GM23248 (cell line): ENCODE data around the gene HCAR2. TPM values are rescaled to one million over a fixed set of nuclear protein-coding genes. Genes with fewer than 3 reads are reported as not detected.

Experiments used
- DNase-seq: peaks from one replicate; pipeline ENCODE4 v3.0.0-alpha.2; 2015
- H2AFZ ChIP-seq: fragments of 200-600 bp; sonication (generic); 2 replicates; pipeline ENCODE4 v1.6.1; 2016; ENCODE audit warnings: antibody characterized with exemption
- H3F3A ChIP-seq: fragments of 200-600 bp; sonication (generic); 2 replicates; pipeline ENCODE4 v1.6.1; 2016; ENCODE audit warnings: mild to moderate bottlenecking, antibody characterized with exemption, mixed run types; ENCODE audit not compliant: insufficient read depth
- H3K27ac ChIP-seq: fragments of 200-600 bp; sonication (generic); 2 replicates; pipeline ENCODE4 v1.5.1; 2016; ENCODE audit warnings: mild to moderate bottlenecking
- H3K27me3 ChIP-seq: fragments of 200-600 bp; sonication (generic); replicated peaks from 2 replicates; pipeline ENCODE4 v1.6.1; 2016; ENCODE audit warnings: mild to moderate bottlenecking; ENCODE audit not compliant: insufficient read depth
- H3K36me3 ChIP-seq: fragments of 200-600 bp; sonication (generic); 2 replicates; pipeline ENCODE4 v1.6.1; 2016; ENCODE audit warnings: low read depth, mild to moderate bottlenecking
- H3K4me1 ChIP-seq: fragments of 200-600 bp; sonication (generic); 2 replicates; pipeline ENCODE4 v1.6.1; 2016; ENCODE audit warnings: mild to moderate bottlenecking; ENCODE audit not compliant: insufficient read depth
- H3K4me2 ChIP-seq: fragments of 200-600 bp; sonication (generic); one replicate; pipeline ENCODE4 v1.6.1; 2016; ENCODE audit warnings: mild to moderate bottlenecking; ENCODE audit not compliant: unreplicated experiment
- H3K4me3 ChIP-seq: fragments of 200-600 bp; sonication (generic); 2 replicates; pipeline ENCODE4 v1.5.1; 2016; ENCODE audit warnings: mild to moderate bottlenecking
- H3K79me2 ChIP-seq: fragments of 200-600 bp; sonication (generic); 2 replicates; pipeline ENCODE4 v1.6.1; 2016; ENCODE audit warnings: mild to moderate bottlenecking; ENCODE audit not compliant: insufficient read depth
- H3K9ac ChIP-seq: fragments of 200-600 bp; sonication (generic); 2 replicates; pipeline ENCODE4 v1.6.1; 2016; ENCODE audit warnings: mild to moderate bottlenecking
- H3K9me2 ChIP-seq: fragments of 200-600 bp; sonication (generic); 2 replicates; pipeline ENCODE4 v1.6.1; 2016; ENCODE audit warnings: mixed run types, mild to moderate bottlenecking, moderate library complexity; ENCODE audit not compliant: insufficient read depth
- H3K9me3 ChIP-seq: fragments of 200-600 bp; sonication (generic); one replicate; pipeline ENCODE4 v1.6.1; 2017; ENCODE audit warnings: low read depth
- H4K20me1 ChIP-seq: fragments of 200-600 bp; sonication (generic); 2 replicates; pipeline ENCODE4 v1.6.0; 2016; ENCODE audit not compliant: insufficient read depth
- EZH2 ChIP-seq: fragments of 200-600 bp; sonication (generic); IDR thresholded peaks from 2 replicates; pipeline ENCODE4 v1.6.1; 2018; ENCODE audit warnings: antibody characterized with exemption, mild to moderate bottlenecking; ENCODE audit not compliant: insufficient read depth, poor library complexity, severe bottlenecking
- EZH2phosphoT487 ChIP-seq: fragments of 200-600 bp; sonication (generic); IDR thresholded peaks from 2 replicates; pipeline ENCODE4 v1.6.1; 2018; ENCODE audit warnings: antibody characterized with exemption, moderate library complexity, mild to moderate bottlenecking, low read depth; ENCODE audit not compliant: insufficient read depth
- WGBS, 2 experiments: methylation state at CpG; one replicate each; pipeline ENCODE4 v1.1.6; 2015 to 2017; ENCODE audit warnings: low lambda C conversion rate in 2 of 2, low coverage in 1 of 2; ENCODE audit errors: missing lambda C conversion rate in 2 of 2; 5-methylcytosine and 5-hydroxymethylcytosine counted together
- in situ Hi-C: fragments of 300-500 bp; cut with MboI; formaldehyde crosslinking; loops from 2 replicates; pipeline ENCODE4 v1.15.0; 2020
- polyA plus RNA-seq: library from polyadenylated mRNA; unstranded; fragments of >200 nt; fragmentation: Nextera tagmentation; extraction: Ambion mirVana; gene quantifications from 2 replicates; pipeline ENCODE4 v1.2.1, GENCODE V29; 2016
- total RNA-seq: library from RNA; depleted of rRNA; stranded (reverse); fragments of >200 nt; shearing (Covaris generic); gene quantifications from 2 replicates; pipeline ENCODE4 v1.2.3, GENCODE V29; 2014

Gene HCAR2
- total and polyA plus RNA-seq, 2 experiments from 2014 or later: not detected

DNA sequence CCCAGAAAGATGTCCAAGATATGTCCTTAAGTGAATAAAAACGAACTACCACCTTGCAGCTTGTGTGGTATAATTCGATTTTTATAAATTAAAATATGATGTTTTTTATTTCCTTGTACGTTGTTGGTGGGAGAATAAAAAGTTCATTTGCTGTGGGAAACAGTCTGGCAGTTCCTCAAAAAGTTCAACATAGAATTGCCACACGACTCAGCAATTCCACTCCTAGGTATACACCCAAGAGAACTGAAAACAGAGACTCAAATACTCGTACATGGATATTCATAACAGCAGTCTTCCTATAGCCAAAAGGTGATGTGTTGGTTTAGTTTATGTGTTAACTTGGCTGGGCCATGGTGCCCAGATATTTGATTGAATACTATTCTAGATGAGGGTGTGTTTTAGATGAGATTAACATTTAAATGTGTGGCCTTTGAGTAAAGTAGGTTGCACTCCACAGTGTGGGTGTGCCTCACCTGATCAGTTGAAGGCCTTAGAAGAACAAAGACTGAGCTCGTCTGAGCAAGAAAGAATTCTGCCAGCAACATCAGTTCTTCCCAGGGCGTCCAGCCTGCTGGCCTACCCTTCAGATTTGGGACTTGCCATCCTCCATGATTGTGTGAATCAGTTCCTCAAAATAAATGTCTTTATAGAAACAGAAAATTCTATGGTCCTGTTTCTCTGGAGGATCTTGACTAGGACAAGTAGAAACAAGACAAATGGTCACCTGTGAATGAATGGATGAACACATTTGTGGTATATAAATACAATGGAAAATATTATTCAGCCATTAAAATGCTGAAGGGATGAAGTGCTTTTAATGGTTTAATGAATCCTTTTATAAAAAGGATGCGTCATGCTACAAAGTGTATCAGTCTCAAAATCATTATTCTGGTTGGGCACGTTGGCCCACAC, 44.3 kb upstream of the HCAR2 start:
- Histone ChIP-seq H4K20me1 (no peaks in the 10 kb centered on the region), H3K4me3 (no peak overlapping the region), H3K79me2 (no peaks in the 10 kb centered on the region), H2AFZ (no peak overlapping the region), H3K9me3 (no peaks in the 10 kb centered on the region), H3K9me2 (no peaks in the 10 kb centered on the region), H3K27ac (no peak overlapping the region), H3K9ac (no peak overlapping the region), H3K36me3 (no peaks in the 10 kb centered on the region), H3F3A (no peaks in the 10 kb centered on the region), H3K27me3 (no peaks in the 10 kb centered on the region), H3K4me2 (no peak overlapping the region), H3K4me1 (no peaks in the 10 kb centered on the region)
- no peak for DNase-seq
- 61 to 64% methylated on average over 9 of the region's 9 CpGs for WGBS, 2 experiments
- in situ Hi-C loops: loop anchor here (5.0 kb wide), 1 partner anchor 105 kb away; no protein-coding TSS in a partner anchor
- TF ChIP-seq EZH2 (no peak), EZH2phosphoT487 (no peak)

DNA sequence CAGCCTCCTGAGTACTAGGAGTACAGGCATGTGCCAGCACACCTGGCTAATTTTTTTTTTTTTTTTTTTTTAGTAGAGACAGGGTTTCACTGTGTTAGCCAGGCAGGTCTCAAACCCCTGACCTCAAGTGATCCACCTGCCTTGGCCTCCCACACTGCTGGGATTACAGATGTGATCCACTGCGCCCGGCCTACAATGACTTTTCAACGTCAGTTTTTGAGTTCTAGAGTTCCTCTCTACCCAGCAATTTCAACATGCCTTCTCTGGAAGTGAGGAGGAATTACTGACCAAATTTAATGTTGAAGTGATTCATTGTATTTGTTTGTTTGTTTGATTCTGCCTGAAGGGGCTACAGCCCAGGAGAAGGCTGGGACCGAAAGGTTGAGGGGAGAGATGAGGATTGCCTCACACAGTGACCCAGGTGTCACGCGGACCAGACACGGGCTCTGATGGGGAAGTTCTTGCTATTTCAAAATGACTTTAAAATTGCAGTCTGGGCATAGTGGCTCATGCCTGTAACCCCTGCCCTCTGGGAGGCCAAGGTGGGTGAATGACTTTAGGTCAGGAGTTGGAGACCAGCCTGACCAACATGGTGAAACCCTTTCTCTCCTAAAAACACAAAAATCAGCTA, 40.9 kb upstream of the HCAR2 start:
- Histone ChIP-seq H3K9ac (no peak overlapping the region), H3K4me3 (no peak overlapping the region), H3K36me3 (no peaks in the 10 kb centered on the region), H3K79me2 (no peaks in the 10 kb centered on the region), H3K27ac (no peak overlapping the region), H3K27me3 (no peaks in the 10 kb centered on the region), H3K9me3 (no peaks in the 10 kb centered on the region), H3F3A (no peaks in the 10 kb centered on the region), H3K9me2 (no peaks in the 10 kb centered on the region), H2AFZ (no peak overlapping the region), H3K4me1 (no peaks in the 10 kb centered on the region), H3K4me2 (no peak overlapping the region), H4K20me1 (no peaks in the 10 kb centered on the region)
- 95 to 98% methylated on average over 7 of the region's 7 CpGs for WGBS, 2 experiments
- TF ChIP-seq EZH2phosphoT487 (no peak), EZH2 (no peak)
- in situ Hi-C loops: no loop called here
- no peak for DNase-seq

DNA sequence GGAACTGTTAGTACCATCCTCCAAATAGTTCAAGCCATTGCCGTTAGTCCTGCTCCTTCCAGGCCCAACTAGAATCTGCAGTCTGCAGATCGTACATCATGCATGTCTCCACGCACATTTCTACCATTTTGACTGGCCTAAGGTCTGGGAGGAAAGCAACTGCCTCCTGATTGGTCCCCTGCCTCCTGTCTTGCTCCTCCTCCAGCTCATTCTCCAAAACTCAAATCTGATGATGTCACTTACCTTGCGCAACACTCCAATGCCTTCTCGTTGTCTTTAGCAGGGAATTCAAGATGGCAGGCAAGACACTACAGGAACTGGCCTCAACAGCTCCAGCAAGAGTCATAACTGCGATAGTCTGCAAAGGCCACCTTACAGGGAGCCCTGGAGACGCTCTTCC, 37.2 kb upstream of the HCAR2 start:
- Histone ChIP-seq H3K27me3 (no peaks in the 10 kb centered on the region), H3K79me2 (no peaks in the 10 kb centered on the region), H3K36me3 (no peaks in the 10 kb centered on the region), H3K9me2 (no peaks in the 10 kb centered on the region), H2AFZ (no peak overlapping the region), H4K20me1 (no peaks in the 10 kb centered on the region), H3K27ac (no peak overlapping the region), H3K4me1 (no peaks in the 10 kb centered on the region), H3F3A (no peaks in the 10 kb centered on the region), H3K4me3 (no peak overlapping the region), H3K9me3 (no peaks in the 10 kb centered on the region), H3K4me2 (no peak overlapping the region), H3K9ac (no peak overlapping the region)
- peak; percentile 11 for DNase-seq
- whole genome bisulfite sequencing, 2 experiments: 94 to 96% methylated on average over 7 of the region's 7 CpGs
- TF ChIP-seq EZH2phosphoT487 (no peak), EZH2 (no peak)
- in situ Hi-C loops: no loop called here

DNA sequence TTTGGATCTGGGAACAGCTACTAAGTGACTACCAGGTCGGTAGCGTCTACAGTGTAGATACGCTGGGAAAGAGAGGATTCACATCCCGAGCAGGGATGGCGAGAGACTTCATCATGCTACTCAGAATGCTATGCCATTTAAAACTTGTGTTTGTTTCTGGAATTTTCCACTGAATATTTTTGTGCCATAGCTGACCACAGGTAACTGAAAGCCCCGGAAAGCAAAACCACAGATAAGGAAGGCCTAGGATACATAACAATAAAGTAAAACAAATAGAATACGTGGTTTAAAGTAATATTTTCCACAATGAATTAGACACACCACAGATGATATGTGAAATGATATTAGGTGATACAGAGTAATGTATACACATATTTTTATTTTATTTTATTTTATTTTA, 35.4 kb upstream of the HCAR2 start:
- Histone ChIP-seq H2AFZ (no peak overlapping the region), H3K27me3 (no peaks in the 10 kb centered on the region), H3K9me3 (no peaks in the 10 kb centered on the region), H3K9ac (no peak overlapping the region), H3K9me2 (no peaks in the 10 kb centered on the region), H4K20me1 (no peaks in the 10 kb centered on the region), H3K27ac (no peak overlapping the region), H3K36me3 (no peaks in the 10 kb centered on the region), H3K4me1 (no peaks in the 10 kb centered on the region), H3K79me2 (no peaks in the 10 kb centered on the region), H3K4me2 (no peak overlapping the region), H3K4me3 (no peak overlapping the region), H3F3A (no peaks in the 10 kb centered on the region)
- TF ChIP-seq EZH2phosphoT487 (no peak), EZH2 (no peak)
- WGBS, 2 experiments: 85 to 89% methylated on average over 7 of the region's 7 CpGs
- in situ Hi-C loops: no loop called here
- no peak for DNase-seq
